Measurements from ENCODE around the gene TEDC1. TPM values are rescaled to one million over a fixed set of nuclear protein-coding genes. Genes with fewer than 3 reads are reported as not detected.

The TEDC1 gene
- total RNA-seq, 4 donors from 2014 or later: 2.8 to 16.9 (median 5.4) TPM

DNA sequence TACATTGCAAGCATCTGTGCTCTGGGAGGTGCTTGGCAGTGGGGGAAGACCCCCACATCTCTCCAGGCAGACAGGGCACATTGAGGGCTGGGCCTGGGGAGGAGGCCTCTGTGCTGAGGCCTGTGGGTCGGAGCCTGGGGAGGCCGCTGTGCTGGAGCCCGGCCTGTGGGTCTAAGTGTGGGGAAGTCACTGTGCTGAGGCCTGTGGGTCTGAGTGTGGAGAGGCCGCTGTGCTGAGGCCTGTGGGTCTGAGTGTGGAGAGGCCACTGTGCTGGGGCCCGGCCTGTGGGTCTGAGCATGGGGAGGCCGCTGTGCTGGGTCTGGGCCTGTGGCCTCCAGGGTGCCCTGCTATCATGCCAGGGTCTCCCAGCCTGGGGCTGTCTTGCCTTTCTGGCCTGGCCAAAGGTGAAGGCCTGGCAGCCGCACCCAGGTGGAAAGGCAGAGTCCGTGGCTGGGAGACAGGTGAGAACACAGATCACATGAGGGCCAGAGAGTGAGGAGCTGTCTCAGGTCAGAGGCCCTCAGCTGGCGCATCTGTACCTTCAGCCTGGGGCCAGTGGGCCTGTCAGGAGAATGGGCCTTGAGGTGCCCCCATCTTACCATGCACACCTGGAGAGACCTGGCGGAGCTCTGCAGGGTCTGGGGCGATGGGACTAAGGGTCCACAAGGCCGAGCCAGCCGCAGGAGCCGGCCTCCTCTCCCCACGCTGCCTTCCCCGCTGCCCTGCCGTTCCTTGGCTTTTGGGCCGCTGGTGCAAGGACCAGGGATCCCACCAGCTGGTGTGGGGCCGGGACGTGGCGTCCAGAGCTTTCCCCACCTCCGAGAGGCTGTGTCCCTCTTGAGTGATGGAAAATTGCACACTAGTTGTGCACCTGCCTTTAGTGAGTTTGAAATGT, 35.0 kb upstream of the TEDC1 start:
- WGBS, 2 donors: 90 to 91% methylated on average over 20 to 22 of the region's 22 CpGs
- TF ChIP-seq CTCF (IDR thresholded peaks at IDR 0.05) (no peak), POLR2A (IDR thresholded peaks at IDR 0.05) (no peak)
- no peak overlapping the region for H3K4me3 ChIP-seq (ENCODE audit: low read depth, poor library complexity, severe bottlenecking)
- intact Hi-C loops (cut with DNase I; ENCODE audit: low total_unique reads): no loop called here
- no peak for DNase-seq (ENCODE audit: low spot score in 2 of 2)

DNA sequence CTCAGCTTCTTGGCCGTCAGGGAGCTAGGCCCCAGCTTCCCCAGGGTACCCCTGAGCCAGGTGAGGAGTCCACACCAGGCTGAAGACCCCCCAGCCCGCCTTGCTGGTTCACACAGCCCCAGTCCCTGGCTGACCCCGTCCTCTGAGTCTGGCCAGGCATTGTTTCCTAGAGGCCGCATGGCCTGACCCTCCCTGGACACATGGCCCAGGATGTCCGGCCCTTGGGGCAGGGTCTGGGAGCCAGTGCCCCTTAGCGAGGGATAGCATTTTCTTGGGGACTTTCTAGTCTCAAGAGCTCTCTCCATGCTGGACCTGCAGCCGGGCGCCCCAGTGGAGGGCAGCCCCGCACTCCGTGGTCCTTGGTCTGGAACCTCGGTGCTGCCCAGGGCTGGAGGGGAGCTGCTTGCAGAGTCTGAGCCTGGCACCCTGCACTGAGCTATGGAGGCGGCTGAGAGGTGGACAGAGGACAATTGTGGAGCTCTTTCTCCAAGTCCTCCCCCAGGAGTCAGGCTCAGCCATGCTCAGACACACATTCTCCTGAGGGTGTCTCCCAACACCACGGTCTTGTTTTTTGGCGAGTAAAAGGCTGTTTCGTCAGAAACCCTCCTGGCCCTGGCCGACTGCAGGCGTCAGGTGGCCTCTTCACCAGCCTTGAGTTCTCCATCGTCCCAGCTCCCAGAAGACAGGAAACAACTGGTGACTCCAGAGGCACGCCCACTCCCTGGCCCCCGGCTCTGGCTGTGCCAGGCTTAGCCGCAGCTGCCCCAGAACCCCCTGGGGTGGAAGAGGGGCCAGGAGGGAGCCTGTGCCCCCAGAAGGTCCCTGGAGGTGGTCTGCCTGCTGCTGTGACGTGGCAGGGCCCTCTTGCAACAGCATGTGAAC, 34.1 kb upstream of the TEDC1 start:
- H3K4me3 ChIP-seq (ENCODE audit: low read depth, poor library complexity, severe bottlenecking): no peak overlapping the region
- WGBS, 2 donors: 85 to 86% methylated on average over 19 to 22 of the region's 22 CpGs
- DNase-seq (ENCODE audit: low spot score in 2 of 2): no peak
- intact Hi-C loops (cut with DNase I; ENCODE audit: low total_unique reads): no loop called here
- no peak for TF ChIP-seq CTCF (IDR thresholded peaks at IDR 0.05)
- no peak for TF ChIP-seq POLR2A (IDR thresholded peaks at IDR 0.05)

DNA sequence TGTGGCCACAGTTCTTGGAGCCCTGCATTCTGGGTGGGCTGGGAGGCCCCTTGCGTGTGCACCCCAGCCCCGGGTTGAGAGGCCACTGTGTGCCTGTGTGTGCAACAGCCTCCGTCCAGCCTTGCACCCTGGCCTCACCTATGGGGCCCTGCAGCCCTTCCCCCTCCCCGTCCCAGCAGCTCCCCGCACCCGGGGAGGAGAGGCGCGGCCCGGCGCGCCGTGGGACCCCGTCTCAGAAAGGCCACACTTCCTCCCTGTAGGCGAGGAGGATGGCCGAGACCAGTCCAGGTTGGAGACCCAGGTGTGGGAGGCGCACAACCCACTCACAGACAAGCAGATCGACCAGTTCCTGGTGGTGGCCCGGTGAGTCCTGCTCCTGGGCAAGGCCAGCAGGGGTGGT, 33.0 kb upstream of the TEDC1 start:
- WGBS, 2 donors: 85 to 91% methylated on average over 9 to 17 of the region's 18 CpGs
- DNase-seq (ENCODE audit: low spot score in 2 of 2): no peak
- no peak overlapping the region for H3K4me3 ChIP-seq (ENCODE audit: low read depth, poor library complexity, severe bottlenecking)
- TF ChIP-seq CTCF (IDR thresholded peaks at IDR 0.05) (no peak), POLR2A (IDR thresholded peaks at IDR 0.05) (no peak)
- intact Hi-C loops (cut with DNase I; ENCODE audit: low total_unique reads): no loop called here

- TF ChIP-seq POLR2A (IDR thresholded peaks at IDR 0.05) (no peak), CTCF (IDR thresholded peaks at IDR 0.05) (no peak)
- no CpG with 5 or more reads among the region's 14 CpGs for WGBS, 2 donors
Measured at GRCh38 chr14:105458571-105458970, 32.5 kb upstream of the TEDC1 start.

DNA sequence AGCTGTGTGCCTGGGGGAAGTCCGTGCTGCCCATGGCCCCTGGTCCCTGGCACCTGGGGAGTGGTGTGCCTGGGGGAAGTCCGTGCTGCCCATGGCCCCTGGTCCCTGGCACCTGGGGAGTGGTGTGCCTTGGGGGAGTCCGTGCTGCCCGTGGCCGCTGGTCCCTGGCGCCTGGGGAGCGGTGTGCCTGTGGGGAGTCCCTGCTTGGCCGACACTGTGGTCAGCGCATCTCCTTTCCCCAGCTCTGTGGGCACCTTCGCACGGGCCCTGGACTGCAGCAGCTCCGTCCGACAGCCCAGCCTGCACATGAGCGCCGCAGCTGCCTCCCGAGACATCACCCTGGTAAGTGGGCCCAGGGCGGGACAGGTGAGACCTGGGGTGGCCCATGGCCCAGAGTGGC, 30.9 kb upstream of the TEDC1 start:
- 88 to 95% methylated on average over 3 to 9 of the region's 17 CpGs for WGBS, 2 donors
- H3K4me3 ChIP-seq (ENCODE audit: low read depth, poor library complexity, severe bottlenecking): no peak overlapping the region
- TF ChIP-seq CTCF (IDR thresholded peaks at IDR 0.05) (no peak), POLR2A (IDR thresholded peaks at IDR 0.05) (no peak)
- intact Hi-C loops (cut with DNase I; ENCODE audit: low total_unique reads): no loop called here
- no peak for DNase-seq (ENCODE audit: low spot score in 2 of 2)

More at GRCh38 chr14:105458571-105458970, 32.5 kb upstream of the TEDC1 start:
- no peak for DNase-seq (ENCODE audit: low spot score in 2 of 2)
- H3K4me3 ChIP-seq (ENCODE audit: low read depth, poor library complexity, severe bottlenecking): no peak overlapping the region
- intact Hi-C loops (cut with DNase I; ENCODE audit: low total_unique reads): no loop called here

Data from lower leg skin (tissue), 4 donors.